Cardiac muscle cell (in vitro differentiated cells and primary cell): ENCODE measurements around the gene SMYD3. TPM values are rescaled to one million over a fixed set of nuclear protein-coding genes. Genes with fewer than 3 reads are reported as not detected.

Experiments
- DNase-seq, 2 donors: peaks; one replicate each; pipeline versions ENCODE4 v3.0.0 to v3.0.0-alpha.2; 2010 to 2017; ENCODE audit warnings: low read depth in 1 of 2, low spot score in 1 of 2
- H3K27ac ChIP-seq: fragments of 200-600 bp; sonication (generic); 2 replicates; pipeline ENCODE4 v1.5.1; 2016
- H3K27me3 ChIP-seq: fragments of 200-600 bp; sonication (generic); 2 replicates; pipeline ENCODE4 v1.6.0; 2016; ENCODE audit warnings: control low read depth
- H3K36me3 ChIP-seq: fragments of 200-600 bp; sonication (generic); 2 replicates; pipeline ENCODE4 v1.5.1; 2016; ENCODE audit warnings: control low read depth
- H3K4me1 ChIP-seq: fragments of 200-600 bp; sonication (generic); 2 replicates; pipeline ENCODE4 v1.8.1; 2017; ENCODE audit warnings: low read depth, mild to moderate bottlenecking, mixed run types
- H3K4me3 ChIP-seq: fragments of 200-600 bp; sonication (generic); 2 replicates; pipeline ENCODE4 v1.5.1; 2016; ENCODE audit warnings: mild to moderate bottlenecking
- H3K9me3 ChIP-seq: fragments of 200-600 bp; sonication (generic); 2 replicates; pipeline ENCODE4 v1.5.1; 2017; ENCODE audit warnings: low read depth, mild to moderate bottlenecking, control low read depth
- polyA plus RNA-seq: library from polyadenylated mRNA; unstranded; fragments of >200 nt; fragmentation: Nextera tagmentation; extraction: Ambion mirVana; gene quantifications from 2 replicates; pipeline ENCODE4 v1.2.1, GENCODE V29; 2016
- total RNA-seq: library from RNA; depleted of rRNA; stranded (reverse); fragments of >200 nt; gene quantifications from 2 replicates; pipeline ENCODE4 v1.2.3, GENCODE V29; 2016
- TF ChIP-seq, protein P1 (sequence below): IDR thresholded peaks from 2 replicates; pipeline ENCODE4 v1.5.1; 2012; ENCODE audit warnings: low read depth, mild to moderate bottlenecking, low read length

The SMYD3 gene
- total and polyA plus RNA-seq, 2 experiments from 2014 or later = 47.2 to 50.8 TPM

DNA sequence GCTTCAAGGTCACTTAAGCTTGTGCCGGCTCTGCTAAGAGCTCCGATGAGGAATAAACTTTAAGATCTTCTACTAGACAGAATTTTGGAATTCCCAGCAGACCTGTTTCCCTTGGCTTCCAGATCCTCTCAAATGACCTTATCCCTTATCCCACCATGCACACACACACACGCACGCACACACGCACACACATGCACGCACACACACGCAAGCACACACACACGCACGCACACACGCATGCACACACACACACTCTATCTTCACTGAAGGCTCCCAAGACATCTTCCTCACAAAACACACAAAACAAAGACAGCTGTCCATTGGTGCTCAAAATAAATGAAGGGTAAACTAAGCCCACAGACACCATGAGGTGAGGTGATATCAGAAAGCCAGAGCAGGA lies 692.4 kb downstream of the SMYD3 start:
- Histone ChIP-seq H3K36me3 (no peaks in the 10 kb centered on the region), H3K27ac (no peak overlapping the region), H3K4me1 (peaks cover 23% of the 10 kb centered on the region), H3K4me3 (no peak overlapping the region), H3K9me3 (no peaks in the 10 kb centered on the region), H3K27me3 (no peaks in the 10 kb centered on the region)
- no peak for DNase-seq
- TF ChIP-seq, protein P1, sequence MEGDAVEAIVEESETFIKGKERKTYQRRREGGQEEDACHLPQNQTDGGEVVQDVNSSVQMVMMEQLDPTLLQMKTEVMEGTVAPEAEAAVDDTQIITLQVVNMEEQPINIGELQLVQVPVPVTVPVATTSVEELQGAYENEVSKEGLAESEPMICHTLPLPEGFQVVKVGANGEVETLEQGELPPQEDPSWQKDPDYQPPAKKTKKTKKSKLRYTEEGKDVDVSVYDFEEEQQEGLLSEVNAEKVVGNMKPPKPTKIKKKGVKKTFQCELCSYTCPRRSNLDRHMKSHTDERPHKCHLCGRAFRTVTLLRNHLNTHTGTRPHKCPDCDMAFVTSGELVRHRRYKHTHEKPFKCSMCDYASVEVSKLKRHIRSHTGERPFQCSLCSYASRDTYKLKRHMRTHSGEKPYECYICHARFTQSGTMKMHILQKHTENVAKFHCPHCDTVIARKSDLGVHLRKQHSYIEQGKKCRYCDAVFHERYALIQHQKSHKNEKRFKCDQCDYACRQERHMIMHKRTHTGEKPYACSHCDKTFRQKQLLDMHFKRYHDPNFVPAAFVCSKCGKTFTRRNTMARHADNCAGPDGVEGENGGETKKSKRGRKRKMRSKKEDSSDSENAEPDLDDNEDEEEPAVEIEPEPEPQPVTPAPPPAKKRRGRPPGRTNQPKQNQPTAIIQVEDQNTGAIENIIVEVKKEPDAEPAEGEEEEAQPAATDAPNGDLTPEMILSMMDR = no peak

DNA sequence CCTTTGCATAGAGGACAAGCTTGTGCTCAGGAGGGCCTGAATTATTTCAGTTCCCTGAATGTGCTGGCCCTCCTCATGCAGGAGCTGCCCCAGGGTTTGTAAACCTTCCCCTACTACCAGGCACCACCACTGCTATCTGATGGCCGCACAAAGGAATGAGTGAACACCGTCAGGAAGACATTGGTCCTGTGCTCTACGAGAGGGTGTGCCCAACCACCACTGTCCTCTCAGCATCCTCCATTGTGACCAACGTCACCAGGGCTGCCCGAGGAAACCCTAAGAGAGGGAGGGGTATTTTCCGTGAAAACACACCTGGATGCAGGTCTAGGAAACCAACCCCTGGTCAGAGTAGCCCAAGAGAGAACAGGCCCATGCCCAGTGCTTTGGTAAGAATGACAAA lies 694.8 kb downstream of the SMYD3 start:
- peaks cover 41% of the 10 kb centered on the region for H3K4me1 ChIP-seq
- no peak for DNase-seq
- H3K27ac ChIP-seq = no peak overlapping the region
- no peaks in the 10 kb centered on the region for H3K9me3 ChIP-seq
- H3K36me3 ChIP-seq = no peaks in the 10 kb centered on the region
- H3K27me3 ChIP-seq = no peaks in the 10 kb centered on the region
- TF ChIP-seq, protein P1 = no peak
- no peak overlapping the region for H3K4me3 ChIP-seq

DNA sequence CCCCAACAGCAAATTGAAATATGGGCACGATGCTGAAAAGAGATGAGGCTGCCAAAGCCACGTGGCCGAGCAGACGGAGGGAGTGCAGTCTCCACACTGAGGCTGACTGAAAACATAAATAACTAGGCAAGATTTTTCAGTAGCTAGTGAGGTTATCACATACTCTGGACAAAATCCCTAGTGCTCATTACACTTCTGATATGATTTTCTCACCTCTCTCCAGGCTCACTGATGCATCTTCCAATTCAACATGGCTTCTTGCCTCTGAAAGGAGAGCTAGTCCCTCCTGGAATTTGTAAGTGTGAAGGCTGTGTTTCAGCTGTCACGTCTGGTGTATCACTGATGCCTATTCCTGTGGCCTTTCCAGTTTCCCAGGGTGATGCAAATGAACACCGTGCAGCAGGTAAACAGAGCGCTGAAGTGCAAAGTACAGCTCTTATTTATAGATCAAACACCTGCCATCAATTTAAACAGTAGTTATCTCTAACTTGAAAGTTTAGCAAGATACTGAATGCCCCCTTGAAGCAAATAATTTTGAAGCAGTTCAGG lies 696.2 kb downstream of the SMYD3 start:
- Histone ChIP-seq H3K36me3 (no peaks in the 10 kb centered on the region), H3K4me1 (peaks cover 43% of the 10 kb centered on the region), H3K9me3 (no peaks in the 10 kb centered on the region), H3K27me3 (no peaks in the 10 kb centered on the region), H3K4me3 (no peak overlapping the region), H3K27ac (no peak overlapping the region)
- TF ChIP-seq, protein P1 = no peak
- DNase-seq = no peak

DNA sequence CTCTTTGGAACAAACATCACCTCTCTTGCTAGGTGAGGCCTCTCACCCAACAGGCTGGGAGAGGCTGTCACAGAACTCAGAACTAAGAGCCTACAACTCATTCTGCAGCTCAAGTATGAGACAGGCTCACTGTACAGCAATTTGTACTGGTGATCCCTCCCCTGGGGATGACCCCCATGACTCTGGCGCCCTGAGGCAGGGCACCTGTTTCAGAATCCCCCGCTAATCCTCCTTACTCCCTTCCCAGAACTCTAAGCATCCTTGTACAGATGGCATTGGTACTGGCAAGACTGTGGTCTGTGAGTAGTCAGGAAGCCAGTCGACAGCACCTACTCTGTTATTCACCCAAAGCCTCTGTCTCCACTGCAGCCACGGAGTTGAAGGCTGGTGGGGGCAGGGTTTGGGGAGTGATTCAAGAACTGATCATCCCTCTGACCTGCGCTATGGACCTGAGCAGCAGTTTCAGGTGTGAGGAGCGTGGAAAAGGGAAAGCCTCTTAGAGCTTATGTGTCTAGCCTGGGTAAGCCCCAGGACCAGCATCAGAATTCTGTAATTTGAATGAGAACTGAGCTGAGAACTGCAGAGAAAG lies 696.8 kb downstream of the SMYD3 start:
- Histone ChIP-seq H3K9me3 (no peaks in the 10 kb centered on the region), H3K27me3 (no peaks in the 10 kb centered on the region), H3K27ac (no peak overlapping the region), H3K4me1 (peaks cover 43% of the 10 kb centered on the region), H3K4me3 (no peak overlapping the region), H3K36me3 (no peaks in the 10 kb centered on the region)
- TF ChIP-seq, protein P1 = no peak
- DNase-seq = no peak

DNA sequence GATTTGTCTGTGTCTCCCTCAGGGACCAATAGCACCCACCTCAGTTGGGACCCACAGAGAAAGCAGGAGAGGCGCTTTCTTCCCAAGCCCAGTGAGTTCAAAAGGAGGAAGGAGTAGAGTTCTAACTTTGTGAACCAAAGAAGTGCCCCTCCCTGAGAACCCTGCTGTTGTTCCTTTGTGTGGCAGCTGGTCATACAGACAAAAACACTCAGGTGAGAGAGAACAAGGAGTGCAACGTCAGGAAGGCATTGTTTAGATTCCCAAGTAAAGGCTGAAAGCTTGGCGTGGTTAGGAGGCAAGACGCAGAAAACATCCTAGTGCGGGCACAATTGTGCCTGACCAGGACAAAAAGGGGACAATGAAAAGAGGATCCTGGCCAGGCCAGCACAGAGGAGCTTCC lies 697.7 kb downstream of the SMYD3 start:
- H3K9me3 ChIP-seq = no peaks in the 10 kb centered on the region
- no peak for DNase-seq
- TF ChIP-seq, protein P1 = no peak

More for the DNA sequence above, 697.7 kb downstream of the SMYD3 start:
- Histone ChIP-seq H3K4me1 (peaks cover 43% of the 10 kb centered on the region), H3K27ac (no peak overlapping the region), H3K36me3 (no peaks in the 10 kb centered on the region), H3K27me3 (no peaks in the 10 kb centered on the region), H3K4me3 (no peak overlapping the region)
